A549 (cell line): Measurements from ENCODE around the gene CALN1. TPM values are rescaled to one million over a fixed set of nuclear protein-coding genes. Genes with fewer than 3 reads are reported as not detected.

Experiments
- ATAC-seq, 2 experiments: fragments of 200-7000 bp in 1 of 2; fragments of >200 bp in 1 of 2; cut with Nextera tagmentation in 1 of 2; cut with Tn5 transposase in 1 of 2; 3 replicates each; pipeline versions ENCODE4 v1.8.0 to v1.9.1; 2018 to 2020; ENCODE audit warnings: mild to moderate bottlenecking in 1 of 2, moderate library complexity in 1 of 2
- CTCF ChIA-PET: fragments of 300-600 bp; sonication (Branson Sonifier 250); formaldehyde crosslinking; extraction: SDS; loops from one replicate; lab custom pipeline; 2021; ENCODE audit warnings: antibody characterized with exemption, inconsistent platforms; lab: Yijun Ruan, JAX
- POLR2A ChIA-PET: fragments of 350-600 bp; formaldehyde crosslinking; extraction: SDS; loops from one replicate; lab custom pipeline; 2021; ENCODE audit warnings: antibody characterized with exemption, inconsistent platforms; lab: Yijun Ruan, JAX
- DNase-seq, 2 experiments: peaks; one replicate each; pipeline versions ENCODE4 v3.0.0 to v3.0.0-alpha.2; 2011 to 2016; ENCODE audit warnings: low read depth in 1 of 2, low spot score in 1 of 2
- FAIRE-seq: peaks from 2 replicates; lab custom pipeline; 2011; peaks lifted over from hg19 to GRCh38; lab: Jason Lieb, UNC
- H3K27ac ChIP-seq, 2 experiments: fragments of >200 bp; sonication (Bioruptor Twin); formaldehyde crosslinking; 3 replicates each; pipeline ENCODE4 v1.5.1; 2016 to 2017
- H3K4me1 ChIP-seq: fragments of >200 bp; sonication (Bioruptor Twin); formaldehyde crosslinking; 3 replicates; pipeline ENCODE4 v1.6.1; 2016
- H3K4me2 ChIP-seq: fragments of >200 bp; sonication (Bioruptor Twin); formaldehyde crosslinking; 3 replicates; pipeline ENCODE4 v1.6.1; 2016
- H3K4me3 ChIP-seq: fragments of >200 bp; sonication (Bioruptor Twin); formaldehyde crosslinking; 3 replicates; pipeline ENCODE4 v1.5.1; 2016
- H3K9me3 ChIP-seq: fragments of >200 bp; sonication (Bioruptor Twin); formaldehyde crosslinking; 3 replicates; pipeline ENCODE4 v1.6.1; 2016
- CBX2 ChIP-seq: fragments of 200-600 bp; sonication (generic); IDR thresholded peaks from 2 replicates; pipeline ENCODE4 v1.6.1; 2016; ENCODE audit warnings: low read depth, mild to moderate bottlenecking, borderline replicate concordance
- CBX8 ChIP-seq: fragments of 200-600 bp; sonication (generic); IDR thresholded peaks from 2 replicates; pipeline ENCODE4 v1.6.1; 2016
- CHD2 ChIP-seq: fragments of 150-350 bp; IDR thresholded peaks from 2 replicates; pipeline ENCODE4 v1.6.1; 2014; ENCODE audit warnings: low read length; ENCODE audit not compliant: partially characterized antibody
- ELK1 ChIP-seq: fragments of 150-350 bp; IDR thresholded peaks from 2 replicates; pipeline ENCODE4 v1.6.1; 2014; ENCODE audit warnings: low read depth, mild to moderate bottlenecking, low read length
- EP300 ChIP-seq, 2 experiments: fragments of >200 bp; sonication (Bioruptor Twin); formaldehyde crosslinking; IDR thresholded peaks; 2 replicates in 1 of 2; 3 replicates in 1 of 2; pipeline ENCODE4 v1.6.1; 2016 to 2017
- ESRRA ChIP-seq: fragments of 150-350 bp; IDR thresholded peaks from 2 replicates; pipeline ENCODE4 v1.6.1; 2014; ENCODE audit warnings: mild to moderate bottlenecking, low read length, borderline replicate concordance
- FOSB ChIP-seq: fragments of 250-450 bp; sonication (Bioruptor Pico); IDR thresholded peaks from 2 replicates; pipeline ENCODE4 v1.5.0; 2020; ENCODE audit warnings: mild to moderate bottlenecking, moderate library complexity
- FOSL2 ChIP-seq, 2 experiments: fragments of 450-650 bp in 1 of 2; fragments of >200 bp in 1 of 2; sonication (Bioruptor Twin) in 1 of 2; formaldehyde crosslinking; IDR thresholded peaks; 2 replicates each; pipeline versions ENCODE4 v1.5.0 to v1.6.1; 2016 to 2020; ENCODE audit warnings: mild to moderate bottlenecking in 1 of 2, moderate library complexity in 1 of 2
- JUN ChIP-seq, 2 experiments: fragments of >200 bp; sonication (Bioruptor Twin); formaldehyde crosslinking; IDR thresholded peaks; 2 replicates in 1 of 2; 3 replicates in 1 of 2; pipeline ENCODE4 v1.6.1; 2016 to 2017
- JUNB ChIP-seq: fragments of >200 bp; sonication (Bioruptor Twin); formaldehyde crosslinking; IDR thresholded peaks from 2 replicates; pipeline ENCODE4 v1.6.1; 2016
- KDM1A ChIP-seq: fragments of 200-600 bp; sonication (generic); IDR thresholded peaks from 2 replicates; pipeline ENCODE4 v1.6.1; 2016; ENCODE audit warnings: low read depth, mild to moderate bottlenecking
- KDM5A ChIP-seq: fragments of 200-600 bp; sonication (generic); IDR thresholded peaks from 2 replicates; pipeline ENCODE4 v1.6.1; 2016; ENCODE audit warnings: antibody characterized with exemption, mild to moderate bottlenecking
- MAFK ChIP-seq: fragments of 450-650 bp; IDR thresholded peaks from 2 replicates; pipeline ENCODE4 v1.6.1; 2014; ENCODE audit not compliant: partially characterized antibody
- MYC ChIP-seq: IDR thresholded peaks from 2 replicates; pipeline ENCODE4 v1.6.1; 2012; ENCODE audit warnings: mild to moderate bottlenecking, inconsistent platforms, low read length, improper control_type of control experiment, borderline replicate concordance
- NFE2L2 ChIP-seq: fragments of 150-350 bp; conservative IDR thresholded peaks from 2 replicates; pipeline ENCODE4 v1.6.1; 2014; ENCODE audit warnings: low read length
- PHF8 ChIP-seq: fragments of 200-600 bp; sonication (generic); IDR thresholded peaks from 2 replicates; pipeline ENCODE4 v1.6.1; 2016; ENCODE audit warnings: low read depth, mild to moderate bottlenecking, antibody characterized with exemption, moderate library complexity, borderline replicate concordance
- POLR2AphosphoS2 ChIP-seq: conservative IDR thresholded peaks from 2 replicates; pipeline ENCODE4 v1.6.1; 2012; ENCODE audit warnings: low read length, improper control_type of control experiment, inconsistent platforms
- REST ChIP-seq: fragments of 200-600 bp; sonication (generic); IDR thresholded peaks from 2 replicates; pipeline ENCODE4 v1.6.1; 2016; ENCODE audit warnings: antibody characterized with exemption, mild to moderate bottlenecking, moderate library complexity
- RFX5 ChIP-seq: fragments of 450-650 bp; IDR thresholded peaks from 2 replicates; pipeline ENCODE4 v1.7.1; 2014; ENCODE audit warnings: antibody characterized with exemption, mild to moderate bottlenecking, moderate library complexity
- RNF2 ChIP-seq: fragments of 200-600 bp; sonication (generic); IDR thresholded peaks from 2 replicates; pipeline ENCODE4 v1.6.1; 2016; ENCODE audit warnings: low read depth, mild to moderate bottlenecking, antibody characterized with exemption, moderate library complexity, borderline replicate concordance
- SREBF2 ChIP-seq: fragments of 450-650 bp; IDR thresholded peaks from 2 replicates; pipeline ENCODE4 v1.6.1; 2014; ENCODE audit warnings: mild to moderate bottlenecking, moderate library complexity
- USF2 ChIP-seq: fragments of 450-650 bp; IDR thresholded peaks from 2 replicates; pipeline ENCODE4 v1.6.1; 2014; ENCODE audit warnings: antibody characterized with exemption
- WGBS: methylation state at CpG from one replicate; pipeline ENCODE4 v1.1.6; 2017; ENCODE audit errors: missing lambda C conversion rate; 5-methylcytosine and 5-hydroxymethylcytosine counted together
- polyA plus RNA-seq, 4 experiments: library from polyadenylated mRNA; depleted of rRNA in 3 of 4; stranded (reverse); fragments of >200 nt; fragmentation: RNase III in 1 of 4; extraction: RNeasy Plus Mini Kit Qiagen cat#74134 plus additional on column Dnase treatment in 1 of 4; gene quantifications; 2 replicates in 3 of 4; 3 replicates in 1 of 4; pipeline ENCODE4 v1.2.3, GENCODE V29; 2011 to 2017
- TF ChIP-seq, protein P1 (sequence below): fragments of >200 bp; sonication (Bioruptor Twin); formaldehyde crosslinking; IDR thresholded peaks from 2 replicates; pipeline ENCODE4 v1.6.1; 2016

The CALN1 gene
- polyA plus RNA-seq, 2 of the 4 experiments (the other 2 are of a cell fraction): not detected

- Histone ChIP-seq H3K4me1 (no peaks in the 10 kb centered on the region), H3K27ac (no peak overlapping the region), H3K4me3 (no peak overlapping the region), H3K9me3 (no peaks in the 10 kb centered on the region), H3K4me2 (no peak overlapping the region)
- ChIA-PET CTCF (interaction anchor here (0.6 kb wide), 1 partner anchor 298 kb away, joined by 3 read pairs; no protein-coding TSS in a partner anchor), POLR2A (no interaction called here)
- no peak for ATAC-seq
- no peak for DNase-seq
- 19% methylated on average over 6 of the region's 6 CpGs for WGBS
- FAIRE-seq: no peak
- TF ChIP-seq EP300 (IDR thresholded peaks at IDR 0.05): no peak
- TF ChIP-seq PHF8: no peak
- no peak for TF ChIP-seq NFE2L2
- no peak for TF ChIP-seq RFX5
- no peak for TF ChIP-seq CBX2
- TF ChIP-seq MYC: no peak
- TF ChIP-seq ESRRA: no peak
- no peak for TF ChIP-seq CHD2
- no peak for TF ChIP-seq FOSL2 (IDR thresholded peaks at IDR 0.05)
- no peak for TF ChIP-seq FOSL2 (CRISPR knock-in tag; IDR thresholded peaks at IDR 0.05)
- TF ChIP-seq REST: no peak
- TF ChIP-seq MAFK: no peak
- no peak for TF ChIP-seq FOSB (CRISPR knock-in tag)
- TF ChIP-seq JUNB: no peak
- TF ChIP-seq JUN (IDR thresholded peaks at IDR 0.05): no peak
- no peak for TF ChIP-seq KDM1A
- no peak for TF ChIP-seq USF2
- TF ChIP-seq RNF2: no peak
- no peak for TF ChIP-seq ELK1
- no peak for TF ChIP-seq KDM5A
These were observed 394.4 kb downstream of the CALN1 start for GRCh38 chr7:72017756-72018155.

- Histone ChIP-seq H3K4me3 (no peak overlapping the region), H3K4me1 (no peaks in the 10 kb centered on the region), H3K27ac (no peak overlapping the region), H3K4me2 (no peak overlapping the region), H3K9me3 (no peaks in the 10 kb centered on the region)
- FAIRE-seq (no peak), DNase-seq (no peak), ATAC-seq (no peak)
- TF ChIP-seq PHF8 (no peak), FOSL2 (IDR thresholded peaks at IDR 0.05) (no peak), FOSL2 (CRISPR knock-in tag; IDR thresholded peaks at IDR 0.05) (no peak), RNF2 (no peak), ESRRA (no peak), ELK1 (no peak), POLR2AphosphoS2 (no peak), CBX8 (no peak), USF2 (no peak), KDM5A (no peak), SREBF2 (no peak), CBX2 (no peak), NFE2L2 (no peak)
- TF ChIP-seq, protein P1, sequence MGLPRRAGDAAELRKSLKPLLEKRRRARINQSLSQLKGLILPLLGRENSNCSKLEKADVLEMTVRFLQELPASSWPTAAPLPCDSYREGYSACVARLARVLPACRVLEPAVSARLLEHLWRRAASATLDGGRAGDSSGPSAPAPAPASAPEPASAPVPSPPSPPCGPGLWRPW: no peak
- ChIA-PET POLR2A (no interaction called here), CTCF (interaction anchor here (0.7 kb wide), 1 partner anchor 148 kb away, joined by 3 read pairs; no protein-coding TSS in a partner anchor)
- WGBS: 0% methylated on average over 3 of the region's 3 CpGs
These were observed 395.6 kb downstream of the CALN1 start for GRCh38 chr7:72016574-72016973.
